ENCODE measurements around the gene CAMK1D.

DNA sequence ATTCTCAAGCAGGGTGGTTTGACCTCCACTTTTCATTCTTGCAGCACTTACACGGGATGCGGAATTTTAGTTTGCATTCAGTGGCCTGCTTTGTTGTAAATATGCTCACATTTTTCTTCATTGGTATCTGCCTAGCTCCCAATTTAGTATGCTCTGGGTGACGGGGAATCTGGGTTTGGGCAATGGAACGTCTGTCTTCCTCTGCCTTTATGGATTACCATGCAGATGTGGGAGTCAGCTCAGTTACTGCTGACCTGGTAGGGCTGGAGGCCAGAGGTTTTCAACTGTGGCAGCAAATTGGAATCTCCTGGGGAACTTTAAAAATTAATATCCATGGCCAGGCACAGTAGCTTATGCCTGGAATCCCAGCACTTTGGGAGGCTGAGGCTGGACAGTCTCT lies 161.6 kb downstream of the CAMK1D start:
- no peak for TF ChIP-seq EP300 (IDR thresholded peaks at IDR 0.05; ENCODE audit: low read depth)
- no peak for TF ChIP-seq POLR2A (IDR thresholded peaks at IDR 0.05)
- TF ChIP-seq, protein P1, sequence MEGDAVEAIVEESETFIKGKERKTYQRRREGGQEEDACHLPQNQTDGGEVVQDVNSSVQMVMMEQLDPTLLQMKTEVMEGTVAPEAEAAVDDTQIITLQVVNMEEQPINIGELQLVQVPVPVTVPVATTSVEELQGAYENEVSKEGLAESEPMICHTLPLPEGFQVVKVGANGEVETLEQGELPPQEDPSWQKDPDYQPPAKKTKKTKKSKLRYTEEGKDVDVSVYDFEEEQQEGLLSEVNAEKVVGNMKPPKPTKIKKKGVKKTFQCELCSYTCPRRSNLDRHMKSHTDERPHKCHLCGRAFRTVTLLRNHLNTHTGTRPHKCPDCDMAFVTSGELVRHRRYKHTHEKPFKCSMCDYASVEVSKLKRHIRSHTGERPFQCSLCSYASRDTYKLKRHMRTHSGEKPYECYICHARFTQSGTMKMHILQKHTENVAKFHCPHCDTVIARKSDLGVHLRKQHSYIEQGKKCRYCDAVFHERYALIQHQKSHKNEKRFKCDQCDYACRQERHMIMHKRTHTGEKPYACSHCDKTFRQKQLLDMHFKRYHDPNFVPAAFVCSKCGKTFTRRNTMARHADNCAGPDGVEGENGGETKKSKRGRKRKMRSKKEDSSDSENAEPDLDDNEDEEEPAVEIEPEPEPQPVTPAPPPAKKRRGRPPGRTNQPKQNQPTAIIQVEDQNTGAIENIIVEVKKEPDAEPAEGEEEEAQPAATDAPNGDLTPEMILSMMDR (IDR thresholded peaks at IDR 0.05), result no peak
